GM18517 (cell line): ENCODE data around the gene ROR1.
A peak's percentile ranks its signal among the peaks of the same experiment; 100 is the strongest.

Experiments
- ATAC-seq: cut with Tn5 transposase; IDR thresholded peaks from one replicate; pipeline ENCODE4 v1.9.1; 2021; ENCODE audit warnings: mild to moderate bottlenecking, moderate library complexity; ENCODE audit not compliant: unreplicated experiment

Gene ROR1

GRCh38 chr1:63878932-63879331, 105.1 kb downstream of the ROR1 start:
- ATAC-seq: no peak

GRCh38 chr1:63880958-63881576, 107.2 kb downstream of the ROR1 start:
- no peak for ATAC-seq

- ATAC-seq: no peak
Observed at GRCh38 chr1:63882048-63882704, 108.4 kb downstream of the ROR1 start.

GRCh38 chr1:63883494-63884235, 109.8 kb downstream of the ROR1 start:
- ATAC-seq: no peak

- ATAC-seq: no peak
Observed at GRCh38 chr1:63884486-63884885, 110.7 kb downstream of the ROR1 start.

GRCh38 chr1:63885899-63886298, 112.1 kb downstream of the ROR1 start:
- no peak for ATAC-seq

- ATAC-seq: no peak
Observed at GRCh38 chr1:63886340-63886739, 112.5 kb downstream of the ROR1 start.

- no peak for ATAC-seq
Observed at GRCh38 chr1:63887809-63888208, 114.0 kb downstream of the ROR1 start.

- no peak for ATAC-seq
Observed at GRCh38 chr1:63888984-63889383, 115.2 kb downstream of the ROR1 start.

- ATAC-seq: no peak
Observed at GRCh38 chr1:63890468-63890867, 116.7 kb downstream of the ROR1 start.

- no peak for ATAC-seq
Observed at GRCh38 chr1:63891060-63891690, 117.4 kb downstream of the ROR1 start.

GRCh38 chr1:63892632-63893395, 119.0 kb downstream of the ROR1 start:
- peak; percentile 99 for ATAC-seq

- no peak for ATAC-seq
Observed at GRCh38 chr1:63893976-63894375, 120.2 kb downstream of the ROR1 start.

GRCh38 chr1:63894627-63895265, 120.9 kb downstream of the ROR1 start:
- no peak for ATAC-seq

GRCh38 chr1:63896755-63897154, 122.9 kb downstream of the ROR1 start:
- ATAC-seq: no peak

GRCh38 chr1:63898428-63899196, 124.8 kb downstream of the ROR1 start:
- ATAC-seq: no peak

- ATAC-seq: no peak
Observed at GRCh38 chr1:63901094-63901493, 127.3 kb downstream of the ROR1 start.

GRCh38 chr1:63902844-63903589, 129.2 kb downstream of the ROR1 start:
- no peak for ATAC-seq
